GM23338 (cell line): ENCODE data around the gene ADPRH.

Experiments used
- CREB1 ChIP-seq: fragments of 250-450 bp; sonication (Bioruptor Pico); IDR thresholded peaks from 2 replicates; pipeline ENCODE4 v1.5.0; 2020; ENCODE audit warnings: low read depth, mild to moderate bottlenecking, moderate library complexity
- ETS1 ChIP-seq: IDR thresholded peaks from 2 replicates; pipeline ENCODE4 v1.6.1; 2016; ENCODE audit warnings: antibody characterized with exemption
- EZH2 ChIP-seq: fragments of 200-600 bp; sonication (generic); IDR thresholded peaks from one replicate; pipeline ENCODE4 v1.8.0; 2017; ENCODE audit warnings: antibody characterized with exemption, mild to moderate bottlenecking, low read depth; ENCODE audit not compliant: unreplicated experiment
- EZH2phosphoT487 ChIP-seq: fragments of 200-600 bp; sonication (generic); IDR thresholded peaks from one replicate; pipeline ENCODE4 v1.8.1; 2018; ENCODE audit warnings: antibody characterized with exemption; ENCODE audit not compliant: unreplicated experiment
- JUNB ChIP-seq: IDR thresholded peaks from one replicate; pipeline ENCODE4 v1.6.1; 2016; ENCODE audit warnings: antibody characterized with exemption; ENCODE audit not compliant: unreplicated experiment
- POLR2AphosphoS5 ChIP-seq: IDR thresholded peaks from 2 replicates; pipeline ENCODE4 v1.6.1; 2016; ENCODE audit warnings: antibody characterized with exemption, low read depth
- TF ChIP-seq, protein P1 (sequence below), 2 experiments: fragments of 200-600 bp in 1 of 2; sonication (generic) in 1 of 2; conservative IDR thresholded peaks; 2 replicates each; pipeline versions ENCODE4 v1.5.1 to v1.6.1; 2016 to 2017; ENCODE audit warnings: antibody characterized with exemption in 2 of 2, low read depth in 2 of 2, mild to moderate bottlenecking in 2 of 2, moderate library complexity in 1 of 2
- TF ChIP-seq, protein P2 (sequence below): IDR thresholded peaks from one replicate; pipeline ENCODE4 v1.6.1; 2018; ENCODE audit warnings: antibody characterized with exemption; ENCODE audit not compliant: unreplicated experiment

DNA sequence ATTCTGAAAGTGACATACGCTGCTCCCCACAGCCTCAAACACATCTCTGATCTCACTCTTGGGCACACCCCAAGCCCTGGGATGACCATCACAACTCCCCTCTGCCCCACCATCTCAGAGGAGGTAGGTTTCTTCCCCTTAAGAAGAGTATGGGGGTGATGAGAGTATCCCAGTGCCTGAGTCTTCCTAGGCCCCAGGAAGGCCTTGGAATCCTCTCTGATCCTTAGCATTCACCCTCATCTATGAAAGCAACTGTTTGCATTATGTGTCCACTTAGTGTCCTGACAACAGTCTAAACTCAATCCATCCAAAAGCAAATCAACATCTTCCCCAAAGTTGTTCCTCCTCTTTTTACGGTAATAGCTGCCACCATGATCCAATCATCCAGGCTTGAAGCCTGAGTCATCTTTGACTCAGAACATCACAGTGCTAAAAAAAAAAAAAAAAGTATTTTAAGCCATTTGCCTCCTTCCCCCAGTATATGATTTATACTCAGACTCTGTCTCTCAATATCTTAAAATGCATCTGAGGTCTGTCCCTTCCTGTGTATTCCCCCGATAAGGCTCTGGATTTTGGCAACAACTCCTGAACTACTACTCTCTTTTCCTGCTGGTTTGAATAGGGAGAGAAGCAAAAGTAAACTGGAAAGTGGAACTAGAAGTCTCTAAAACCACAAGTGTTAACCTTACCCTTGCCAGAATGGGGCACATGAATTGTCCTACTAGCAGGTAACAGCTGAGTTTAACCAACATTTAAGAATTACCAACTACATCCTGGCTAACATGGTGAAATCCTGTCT is 58.6 kb downstream of the ADPRH start:
- TF ChIP-seq EZH2phosphoT487 (no peak), CREB1 (CRISPR knock-in tag) (no peak), POLR2AphosphoS5 (no peak), EZH2 (no peak), ETS1 (no peak), JUNB (no peak)
- TF ChIP-seq, protein P1, sequence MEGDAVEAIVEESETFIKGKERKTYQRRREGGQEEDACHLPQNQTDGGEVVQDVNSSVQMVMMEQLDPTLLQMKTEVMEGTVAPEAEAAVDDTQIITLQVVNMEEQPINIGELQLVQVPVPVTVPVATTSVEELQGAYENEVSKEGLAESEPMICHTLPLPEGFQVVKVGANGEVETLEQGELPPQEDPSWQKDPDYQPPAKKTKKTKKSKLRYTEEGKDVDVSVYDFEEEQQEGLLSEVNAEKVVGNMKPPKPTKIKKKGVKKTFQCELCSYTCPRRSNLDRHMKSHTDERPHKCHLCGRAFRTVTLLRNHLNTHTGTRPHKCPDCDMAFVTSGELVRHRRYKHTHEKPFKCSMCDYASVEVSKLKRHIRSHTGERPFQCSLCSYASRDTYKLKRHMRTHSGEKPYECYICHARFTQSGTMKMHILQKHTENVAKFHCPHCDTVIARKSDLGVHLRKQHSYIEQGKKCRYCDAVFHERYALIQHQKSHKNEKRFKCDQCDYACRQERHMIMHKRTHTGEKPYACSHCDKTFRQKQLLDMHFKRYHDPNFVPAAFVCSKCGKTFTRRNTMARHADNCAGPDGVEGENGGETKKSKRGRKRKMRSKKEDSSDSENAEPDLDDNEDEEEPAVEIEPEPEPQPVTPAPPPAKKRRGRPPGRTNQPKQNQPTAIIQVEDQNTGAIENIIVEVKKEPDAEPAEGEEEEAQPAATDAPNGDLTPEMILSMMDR (conservative IDR thresholded peaks at IDR 0.05; ENCODE audit: low read depth in 2 of 2): no peak
- TF ChIP-seq, protein P2, sequence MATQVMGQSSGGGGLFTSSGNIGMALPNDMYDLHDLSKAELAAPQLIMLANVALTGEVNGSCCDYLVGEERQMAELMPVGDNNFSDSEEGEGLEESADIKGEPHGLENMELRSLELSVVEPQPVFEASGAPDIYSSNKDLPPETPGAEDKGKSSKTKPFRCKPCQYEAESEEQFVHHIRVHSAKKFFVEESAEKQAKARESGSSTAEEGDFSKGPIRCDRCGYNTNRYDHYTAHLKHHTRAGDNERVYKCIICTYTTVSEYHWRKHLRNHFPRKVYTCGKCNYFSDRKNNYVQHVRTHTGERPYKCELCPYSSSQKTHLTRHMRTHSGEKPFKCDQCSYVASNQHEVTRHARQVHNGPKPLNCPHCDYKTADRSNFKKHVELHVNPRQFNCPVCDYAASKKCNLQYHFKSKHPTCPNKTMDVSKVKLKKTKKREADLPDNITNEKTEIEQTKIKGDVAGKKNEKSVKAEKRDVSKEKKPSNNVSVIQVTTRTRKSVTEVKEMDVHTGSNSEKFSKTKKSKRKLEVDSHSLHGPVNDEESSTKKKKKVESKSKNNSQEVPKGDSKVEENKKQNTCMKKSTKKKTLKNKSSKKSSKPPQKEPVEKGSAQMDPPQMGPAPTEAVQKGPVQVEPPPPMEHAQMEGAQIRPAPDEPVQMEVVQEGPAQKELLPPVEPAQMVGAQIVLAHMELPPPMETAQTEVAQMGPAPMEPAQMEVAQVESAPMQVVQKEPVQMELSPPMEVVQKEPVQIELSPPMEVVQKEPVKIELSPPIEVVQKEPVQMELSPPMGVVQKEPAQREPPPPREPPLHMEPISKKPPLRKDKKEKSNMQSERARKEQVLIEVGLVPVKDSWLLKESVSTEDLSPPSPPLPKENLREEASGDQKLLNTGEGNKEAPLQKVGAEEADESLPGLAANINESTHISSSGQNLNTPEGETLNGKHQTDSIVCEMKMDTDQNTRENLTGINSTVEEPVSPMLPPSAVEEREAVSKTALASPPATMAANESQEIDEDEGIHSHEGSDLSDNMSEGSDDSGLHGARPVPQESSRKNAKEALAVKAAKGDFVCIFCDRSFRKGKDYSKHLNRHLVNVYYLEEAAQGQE: no peak
